Stimulated activated CD8-positive, alpha-beta memory T cell treated with anti-CD3 and anti-CD28 coated beads, Interleukin-15, amount 100 ng/mL, for 1 hour (primary cell): ENCODE data around the gene TICAM2.

Experiments used
- DNase-seq: peaks from one replicate; pipeline ENCODE4 v3.0.0-alpha.2; 2020; ENCODE audit warnings: low read depth

Gene TICAM2

GRCh38 chr5:115568668-115569067 lies 33.6 kb downstream of the TICAM2 start:
- DNase-seq = no peak

- no peak for DNase-seq
These were observed 37.0 kb downstream of the TICAM2 start for GRCh38 chr5:115565233-115565632.

- DNase-seq = no peak
These were observed 41.1 kb downstream of the TICAM2 start for GRCh38 chr5:115561176-115561575.

DNA sequence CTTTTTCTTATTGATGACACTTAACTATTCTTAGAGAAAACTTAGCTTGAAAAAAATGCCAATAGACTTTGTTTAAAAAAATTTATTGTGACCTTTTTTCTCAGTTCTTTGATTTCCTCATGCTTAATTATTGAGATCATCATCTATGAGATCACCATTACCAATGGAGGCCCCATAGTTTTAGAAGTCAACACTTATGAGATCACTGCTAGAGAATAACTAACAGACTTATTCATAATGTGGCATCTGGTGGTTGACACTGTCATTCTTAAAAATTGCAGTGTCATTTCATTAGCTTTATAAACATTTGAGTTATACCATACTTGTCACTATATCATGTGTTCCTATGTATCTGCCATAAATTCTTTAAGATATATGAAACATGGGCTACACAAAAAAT lies 42.8 kb downstream of the TICAM2 start:
- DNase-seq = no peak

DNA sequence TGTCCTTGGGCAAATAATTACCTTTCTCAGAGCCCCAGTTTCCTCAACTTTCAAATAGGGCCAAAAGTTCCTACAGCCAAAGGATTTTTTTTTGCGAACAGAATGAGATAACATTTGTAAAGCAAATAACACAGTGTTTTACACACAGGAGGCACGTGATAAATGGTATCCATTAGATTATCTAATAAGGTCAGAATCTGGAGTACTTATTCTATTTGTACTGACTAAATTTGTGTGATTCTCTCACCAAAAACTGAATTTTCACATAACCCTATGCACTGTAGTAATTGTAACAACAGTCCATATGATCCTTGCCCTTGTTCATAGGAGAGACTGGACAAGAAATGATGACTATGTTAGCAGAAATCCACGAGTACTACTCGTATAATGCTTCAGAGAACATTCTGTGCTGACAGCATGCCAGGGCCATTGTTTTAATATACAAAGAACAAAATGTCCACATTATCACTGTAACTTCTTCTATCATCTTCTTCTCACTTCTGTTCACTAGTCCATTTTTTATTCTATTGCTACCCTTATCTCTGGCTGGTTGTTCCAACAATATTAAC lies 43.8 kb downstream of the TICAM2 start:
- no peak for DNase-seq

DNA sequence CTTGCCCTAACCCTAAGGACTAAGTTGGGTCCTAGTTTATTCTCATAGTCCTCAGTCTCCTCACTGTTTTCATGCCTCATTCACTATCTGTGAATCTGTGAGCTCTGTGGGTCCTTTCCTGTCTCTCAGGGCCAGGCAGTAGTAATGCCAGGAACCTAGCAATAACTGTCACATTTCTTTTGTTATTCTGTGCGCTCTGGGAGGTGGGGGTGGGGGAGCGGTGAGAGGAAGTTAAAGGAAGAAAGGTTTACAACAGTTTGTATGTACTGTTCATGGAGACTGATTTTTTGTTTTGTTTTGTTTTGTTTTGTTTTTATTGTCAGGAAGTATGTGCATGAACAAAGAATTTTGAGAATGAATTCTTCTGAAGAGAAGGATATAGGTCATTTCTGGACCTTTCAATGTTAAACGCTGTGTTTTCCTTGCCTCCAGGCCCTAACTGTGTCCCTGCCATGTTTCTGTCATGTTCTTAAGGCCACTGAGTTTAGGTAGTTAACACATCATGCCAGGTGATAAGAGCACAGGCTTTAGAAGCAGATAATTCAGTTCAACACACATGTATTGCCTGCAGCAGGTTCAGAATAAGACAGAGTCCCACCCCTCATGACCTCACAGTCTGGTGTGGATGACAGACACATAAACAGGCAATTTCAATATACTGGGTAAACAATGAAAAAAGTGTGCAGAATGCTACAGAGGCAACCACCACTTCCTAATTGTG lies 44.5 kb downstream of the TICAM2 start:
- no peak for DNase-seq

DNA sequence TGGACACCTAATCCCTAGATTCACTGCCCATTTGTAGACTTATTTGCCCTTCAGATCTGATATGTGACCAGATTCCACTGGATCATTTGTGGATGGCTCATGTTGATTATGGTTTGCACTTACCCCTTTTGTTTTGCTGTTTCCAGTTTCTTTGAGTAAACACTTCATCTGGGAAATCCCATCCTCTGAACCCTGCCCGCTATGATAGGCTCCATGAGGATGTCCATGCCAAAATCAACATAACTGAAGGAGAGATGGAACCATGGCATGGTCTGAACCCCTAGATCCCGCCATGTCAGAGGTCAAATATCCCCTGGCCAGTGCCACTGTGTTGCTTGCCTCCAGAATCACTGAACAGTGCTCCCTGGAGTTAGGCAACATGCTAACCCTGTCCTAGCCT lies 46.0 kb downstream of the TICAM2 start:
- no peak for DNase-seq

DNA sequence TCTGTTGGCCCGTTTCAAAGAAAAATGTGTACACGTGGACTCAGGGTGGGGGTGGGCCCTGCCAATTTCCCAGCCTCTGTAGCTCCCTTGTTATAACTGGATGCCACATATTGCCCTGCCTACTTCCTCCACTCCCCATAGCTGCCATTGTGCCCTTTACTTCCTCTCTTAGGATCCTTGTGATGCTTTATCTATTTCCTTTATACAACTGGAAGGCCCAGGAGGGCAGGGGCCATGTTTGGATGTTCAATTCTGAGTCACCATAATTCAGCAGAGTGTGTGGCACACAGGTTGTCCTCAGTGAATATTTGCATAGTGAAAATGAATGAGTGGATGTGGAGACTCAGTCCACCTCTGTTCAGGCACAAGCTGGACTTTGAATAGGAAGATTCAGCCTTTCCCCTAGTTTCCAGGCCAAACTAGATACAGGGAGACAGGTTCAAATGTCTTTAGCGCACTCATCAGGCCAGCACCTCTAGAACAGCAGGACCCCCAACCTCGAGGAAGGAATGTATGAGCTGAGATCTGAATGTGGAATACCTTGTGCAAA lies 47.1 kb downstream of the TICAM2 start:
- no peak for DNase-seq

GRCh38 chr5:115553082-115553481 lies 49.2 kb downstream of the TICAM2 start:
- no peak for DNase-seq

- DNase-seq = no peak
These were observed 50.9 kb downstream of the TICAM2 start for GRCh38 chr5:115551415-115551814.

GRCh38 chr5:115549154-115549553 lies 53.1 kb downstream of the TICAM2 start:
- no peak for DNase-seq

DNA sequence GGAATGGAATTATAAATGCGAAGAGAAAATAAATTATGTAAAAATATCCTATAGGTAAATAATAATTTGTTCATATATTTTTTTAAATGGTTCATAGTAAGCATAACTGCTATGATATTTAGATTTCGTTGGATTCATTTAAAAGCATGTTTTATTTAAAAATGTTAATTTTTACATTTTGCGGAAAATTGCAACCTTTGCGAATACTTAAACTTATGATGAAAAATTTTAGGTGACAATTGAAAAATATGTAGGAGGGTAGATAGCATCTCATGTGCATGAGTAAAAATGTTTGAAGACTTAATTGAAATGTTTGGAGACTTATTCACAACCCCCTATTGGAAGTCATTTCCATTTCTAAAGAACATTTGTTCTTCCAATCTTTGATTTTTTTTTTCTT lies 53.6 kb downstream of the TICAM2 start:
- DNase-seq = no peak

DNA sequence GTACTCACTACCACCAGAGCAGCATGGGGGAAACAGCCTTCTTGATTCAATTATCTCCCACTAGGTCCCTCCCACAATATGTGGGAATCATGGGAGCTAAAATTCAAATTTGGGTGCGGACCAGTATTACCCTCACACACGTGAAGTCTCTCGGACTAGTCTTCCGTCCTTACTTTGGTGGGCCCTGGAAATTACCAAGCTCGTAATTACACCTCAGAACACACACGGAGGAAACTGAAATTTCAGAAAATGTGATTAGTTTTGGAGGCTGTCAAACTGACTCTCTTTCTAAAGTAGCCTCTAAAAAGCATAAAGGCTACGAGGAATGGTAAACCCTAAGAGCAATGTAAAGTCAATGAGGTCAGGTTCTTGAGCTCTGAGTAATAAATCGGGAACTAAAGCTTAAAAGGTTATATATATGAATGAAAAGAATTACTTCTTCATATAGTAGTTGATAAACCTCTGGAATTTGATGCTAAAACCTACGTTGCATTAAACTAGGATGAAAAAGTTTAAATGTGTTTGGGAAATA lies 56.9 kb downstream of the TICAM2 start:
- no peak for DNase-seq

GRCh38 chr5:115544436-115545350 lies 57.6 kb downstream of the TICAM2 start, which contains the start of gene FEM1C:
Gene FEM1C, minus strand, starts transcription at chr5:115544775. Its CDS starts 1,282 bp downstream, at chr5:115543493.
- DNase-seq = peak; percentile 98

GRCh38 chr5:115544043-115544435 lies 58.2 kb downstream of the TICAM2 start:
- peak; percentile 16 for DNase-seq

GRCh38 chr5:115543365-115544042 lies 58.8 kb downstream of the TICAM2 start:
- peak; percentile 12 for DNase-seq

DNA sequence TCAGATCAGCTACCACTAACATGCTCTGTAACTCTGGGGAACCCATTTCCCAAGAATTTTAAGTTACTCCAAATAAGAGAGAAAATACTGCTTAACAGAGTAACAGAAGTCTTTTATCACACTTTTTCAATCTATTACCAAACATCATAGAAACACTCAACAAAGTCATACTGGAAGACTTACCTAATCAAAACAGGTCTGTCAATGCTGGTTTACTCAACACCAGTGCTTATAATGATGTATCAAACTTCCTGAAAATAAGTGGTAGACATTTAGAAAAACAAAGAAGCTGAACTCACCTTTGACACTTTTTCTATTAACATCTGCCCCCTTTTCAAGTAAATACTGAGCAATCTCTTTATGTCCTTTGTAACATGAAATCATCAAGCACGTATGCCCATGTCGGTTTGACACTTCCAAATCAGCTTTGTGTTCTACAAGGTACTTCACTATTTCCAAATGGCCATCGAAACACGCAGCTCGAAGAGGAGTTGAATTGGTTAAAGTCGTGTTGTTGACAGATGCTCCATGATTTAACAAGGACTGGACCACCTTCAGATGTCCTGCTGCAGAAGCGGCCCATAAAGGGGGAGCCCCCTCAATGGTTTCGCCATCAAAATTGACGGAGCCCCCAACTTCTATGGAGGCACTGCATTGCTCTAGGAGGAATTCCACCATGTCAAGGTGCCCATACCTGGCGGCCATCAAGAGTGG lies 59.5 kb downstream of the TICAM2 start:
- no peak for DNase-seq

- no peak for DNase-seq
These were observed 60.2 kb downstream of the TICAM2 start for GRCh38 chr5:115542086-115542485.

DNA sequence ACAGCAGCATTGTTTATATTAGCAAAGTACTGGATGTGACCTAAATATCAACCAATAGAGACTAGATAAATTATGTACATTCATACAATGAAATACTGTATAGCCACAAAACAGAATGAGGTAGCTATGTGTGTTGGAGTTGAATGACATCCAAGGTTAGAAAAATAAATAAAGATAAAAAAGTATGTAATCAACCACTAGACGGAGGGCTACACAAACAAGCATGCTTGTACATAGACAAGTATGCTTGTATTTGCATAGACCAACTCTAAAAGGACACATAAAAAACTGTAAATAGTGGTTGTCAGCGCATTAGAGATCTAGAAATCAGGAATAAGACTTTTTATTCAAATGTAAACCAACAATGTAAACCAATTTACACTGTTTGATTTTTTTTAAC lies 60.7 kb downstream of the TICAM2 start:
- DNase-seq = no peak

GRCh38 chr5:115535479-115536035 lies 66.7 kb downstream of the TICAM2 start:
- no peak for DNase-seq

DNA sequence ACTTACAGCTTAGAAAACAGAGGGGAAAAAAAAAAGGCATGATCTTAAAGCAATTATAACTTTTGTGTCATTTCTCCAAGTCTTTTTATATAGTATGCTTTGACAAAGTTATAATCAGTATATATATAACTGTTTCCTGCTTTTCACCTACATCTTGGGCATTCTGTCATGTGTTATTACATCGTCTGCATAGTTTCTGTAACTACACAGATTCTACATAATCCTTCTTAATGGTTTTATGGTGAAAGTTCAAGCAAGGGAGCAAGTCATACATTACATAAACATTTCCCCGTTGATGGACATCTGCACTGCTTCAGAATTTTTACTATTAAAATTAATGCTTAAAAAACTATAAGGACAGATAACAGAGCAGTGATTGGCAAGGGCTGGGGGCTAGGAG lies 69.8 kb downstream of the TICAM2 start:
- no peak for DNase-seq
